GM12878 (cell line): ENCODE results near the gene CELSR2.

Source experiments
- CBFB ChIP-seq: IDR thresholded peaks from 2 replicates; pipeline ENCODE4 v1.6.1; 2016; ENCODE audit warnings: antibody characterized with exemption, low read depth
- CBX3 ChIP-seq: fragments of 200-600 bp; sonication (generic); IDR thresholded peaks from 2 replicates; pipeline ENCODE4 v1.6.1; 2016; ENCODE audit warnings: low read depth, borderline replicate concordance
- CEBPB ChIP-seq, 2 experiments: fragments of 150-350 bp in 1 of 2; IDR thresholded peaks; 2 replicates each; pipeline ENCODE4 v1.6.1; 2012 to 2014; ENCODE audit warnings: low read depth in 2 of 2, low read length in 2 of 2, borderline replicate concordance in 1 of 2, inconsistent platforms in 1 of 2
- CREM ChIP-seq: IDR thresholded peaks from 2 replicates; pipeline ENCODE4 v1.6.1; 2014; ENCODE audit warnings: antibody characterized with exemption, low read depth
- EGR1 ChIP-seq, 2 experiments: IDR thresholded peaks; 1 replicate in 1 of 2; 2 replicates in 1 of 2; pipeline ENCODE4 v1.6.1; 2011 to 2012; ENCODE audit warnings: low read depth in 2 of 2, low read length in 2 of 2, borderline replicate concordance in 1 of 2, mild to moderate bottlenecking in 1 of 2, moderate library complexity in 1 of 2
- POLR2A ChIP-seq: IDR thresholded peaks from 2 replicates; pipeline ENCODE4 v1.6.1; 2011; ENCODE audit warnings: low read depth, mild to moderate bottlenecking, low read length
- RAD21 ChIP-seq: IDR thresholded peaks from 2 replicates; pipeline ENCODE4 v1.6.1; 2011; ENCODE audit warnings: mild to moderate bottlenecking, low read depth, low read length, moderate library complexity; ENCODE audit not compliant: insufficient read depth
- RFX5 ChIP-seq: IDR thresholded peaks from 2 replicates; pipeline ENCODE4 v1.6.1; 2011; ENCODE audit warnings: low read depth, low read length, improper control_type of control experiment
- ZNF274 ChIP-seq: IDR thresholded peaks from one replicate; pipeline ENCODE4 v1.8.0; 2011; ENCODE audit not compliant: insufficient read length, insufficient read depth
- TF ChIP-seq, protein P1 (sequence below): IDR thresholded peaks from 2 replicates; pipeline ENCODE4 v1.6.1; 2012; ENCODE audit warnings: low read depth, low read length, improper control_type of control experiment

DNA sequence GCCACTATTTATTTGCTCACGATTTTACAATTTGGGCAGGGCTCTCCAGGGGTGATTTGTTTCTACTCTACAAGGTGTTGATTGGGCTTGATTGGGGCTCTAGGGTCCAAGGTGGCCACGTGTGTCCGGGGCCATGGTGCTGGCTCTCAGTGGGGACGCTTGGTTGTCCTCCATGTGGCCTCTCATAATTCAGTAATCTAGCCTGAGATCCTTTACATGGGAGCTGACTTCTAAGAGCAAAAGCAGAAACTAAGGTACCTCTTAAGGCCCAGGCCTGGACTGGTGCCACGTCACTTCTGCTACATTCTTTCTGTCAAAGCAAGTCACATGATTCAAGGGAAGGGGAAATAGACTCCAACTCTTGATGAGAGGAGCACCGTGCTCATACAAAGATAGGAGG lies 41.7 kb downstream of the CELSR2 start:
- TF ChIP-seq, protein P1, sequence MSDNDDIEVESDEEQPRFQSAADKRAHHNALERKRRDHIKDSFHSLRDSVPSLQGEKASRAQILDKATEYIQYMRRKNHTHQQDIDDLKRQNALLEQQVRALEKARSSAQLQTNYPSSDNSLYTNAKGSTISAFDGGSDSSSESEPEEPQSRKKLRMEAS = no peak
- TF ChIP-seq CBFB (no peak), CREM (no peak), CBX3 (no peak), RFX5 (no peak), POLR2A (no peak), ZNF274 (no peak), RAD21 (no peak), CEBPB (IDR thresholded peaks at IDR 0.05; ENCODE audit: borderline replicate concordance in 1 of 2, low read depth in 2 of 2, low read length in 2 of 2) (no peak), EGR1 (IDR thresholded peaks at IDR 0.05; ENCODE audit: borderline replicate concordance in 1 of 2, low read depth in 2 of 2, low read length in 2 of 2) (no peak)
